Right lobe of liver (tissue), 6 donors: ENCODE data around the gene SLC17A9. TPM values are rescaled to one million over a fixed set of nuclear protein-coding genes. Genes with fewer than 3 reads are reported as not detected.

ENCODE experiments used
- ATAC-seq, 4 donors: fragments of 200-7000 bp; cut with Tn5 transposase; one replicate each; pipeline ENCODE4 v1.9.1; 2020; ENCODE audit warnings: mild to moderate bottlenecking in 4 of 4, moderate library complexity in 4 of 4
- DNase-seq, 3 donors: peaks; one replicate each; pipeline ENCODE4 v3.0.0-alpha.2; 2020
- H3K27ac ChIP-seq, 3 donors: fragments of 200-600 bp; one replicate each; pipeline ENCODE4 v1.8.0; 2022
- H3K27me3 ChIP-seq, 2 donors: fragments of 200-600 bp; one replicate each; pipeline ENCODE4 v1.8.0; 2022
- H3K36me3 ChIP-seq, 4 donors: fragments of 200-600 bp; sonication (generic) in 1 of 4; one replicate each; pipeline versions ENCODE4 v1.5.1 to v1.8.0; 2017 to 2022; ENCODE audit warnings: control low read depth in 1 of 4
- H3K4me1 ChIP-seq, 4 donors: fragments of 200-600 bp; sonication (generic) in 1 of 4; one replicate each; pipeline versions ENCODE4 v1.5.1 to v1.8.0; 2017 to 2022; ENCODE audit warnings: control low read depth in 1 of 4
- H3K4me3 ChIP-seq, 3 donors: fragments of 200-600 bp; one replicate each; pipeline ENCODE4 v1.8.0; 2022
- H3K9me3 ChIP-seq, 4 donors: fragments of 200-600 bp; sonication (generic) in 1 of 4; one replicate each; pipeline versions ENCODE4 v1.5.1 to v1.8.0; 2017 to 2022; ENCODE audit warnings: control low read depth in 1 of 4
- CTCF ChIP-seq, 4 donors: fragments of 200-600 bp in 3 of 4; fragments of 450-650 bp in 1 of 4; IDR thresholded peaks; one replicate each; pipeline versions ENCODE4 v1.5.1 to v1.8.0; 2016 to 2022; ENCODE audit warnings: antibody characterized with exemption in 4 of 4, mild to moderate bottlenecking in 2 of 4
- POLR2A ChIP-seq: fragments of 450-650 bp; IDR thresholded peaks from one replicate; pipeline ENCODE4 v1.6.1; 2017; ENCODE audit warnings: antibody characterized with exemption, mild to moderate bottlenecking
- WGBS: methylation state at CpG from one replicate; pipeline ENCODE4 v1.1.6; 2018; ENCODE audit warnings: low coverage, low lambda C conversion rate; ENCODE audit not compliant: insufficient coverage; ENCODE audit errors: missing lambda C conversion rate; 5-methylcytosine and 5-hydroxymethylcytosine counted together
- intact Hi-C, 2 donors: fragments of 100-400 bp; cut with DNase I; formaldehyde crosslinking; loops; one replicate each; pipeline versions ENCODE4 v1.11.2 to v1.14.1; 2022
- total RNA-seq, 6 experiments: library from RNA; depleted of rRNA in 2 of 6; stranded (reverse); fragments of >200 nt in 2 of 6; fragmentation: NEBNext Ultra II Directional in 3 of 6; extraction: Animal tissue kit (Norgen Biotek cat#: 25700) in 3 of 6; gene quantifications; one replicate each; pipeline versions ENCODE4 v1.1.0 to v1.2.4, GENCODE V29; 2016 to 2023
- donor health status: DM: no; HTN: yes; CAD: no.
- donor health status: DM: no; HTN: no; CAD: no.
- donor health status: DM: no; HTN: no; CAD: no.
- donor health status: DM: no; HTN: yes; CAD: no.
- donor health status: DM: no; HTN: yes; CAD: no.

Gene SLC17A9
- total RNA-seq, 6 experiments from 2014 or later: 29.8 to 99.4 (median 54.1) TPM

- no peaks in the 10 kb centered on the region for H3K9me3 ChIP-seq
- no peak overlapping the region for H3K4me3 ChIP-seq
- no peak for TF ChIP-seq CTCF (IDR thresholded peaks at IDR 0.05)
- TF ChIP-seq POLR2A: no peak
- H3K36me3 ChIP-seq: no peaks in the 10 kb centered on the region
- H3K4me1 ChIP-seq: no peaks in the 10 kb centered on the region
- 81% methylated on average over 12 of the region's 23 CpGs for WGBS
- H3K27me3 ChIP-seq: no peaks in the 10 kb centered on the region
- intact Hi-C loops: no loop called here
- no peak overlapping the region for H3K27ac ChIP-seq
- ATAC-seq: no peak
- DNase-seq: no peak
These were observed 41.5 kb downstream of the SLC17A9 start for GRCh38 chr20:62993856-62994494.

GRCh38 chr20:62994869-62995281 lies 42.4 kb downstream of the SLC17A9 start:
- no peaks in the 10 kb centered on the region for H3K4me1 ChIP-seq
- WGBS: 40% methylated on average over 1 of the region's 19 CpGs
- no peak overlapping the region for H3K27ac ChIP-seq
- no peaks in the 10 kb centered on the region for H3K27me3 ChIP-seq
- H3K4me3 ChIP-seq: no peak overlapping the region
- H3K9me3 ChIP-seq: no peaks in the 10 kb centered on the region
- intact Hi-C loops: no loop called here
- ATAC-seq (no peak), DNase-seq (no peak)
- H3K36me3 ChIP-seq: no peaks in the 10 kb centered on the region
- TF ChIP-seq CTCF (IDR thresholded peaks at IDR 0.05): no peak
- no peak for TF ChIP-seq POLR2A

GRCh38 chr20:62995481-62995880 lies 43.0 kb downstream of the SLC17A9 start:
- ATAC-seq (no peak), DNase-seq (no peak)
- Histone ChIP-seq H3K27me3 (no peaks in the 10 kb centered on the region), H3K36me3 (no peaks in the 10 kb centered on the region), H3K4me3 (no peak overlapping the region), H3K27ac (no peak overlapping the region), H3K4me1 (no peaks in the 10 kb centered on the region), H3K9me3 (no peaks in the 10 kb centered on the region)
- WGBS: no CpG with 5 or more reads among the region's 11 CpGs
- TF ChIP-seq CTCF (IDR thresholded peaks at IDR 0.05): no peak
- TF ChIP-seq POLR2A: no peak
- intact Hi-C loops: no loop called here

- Histone ChIP-seq H3K4me3 (no peak overlapping the region), H3K9me3 (no peaks in the 10 kb centered on the region), H3K27me3 (no peaks in the 10 kb centered on the region), H3K4me1 (no peaks in the 10 kb centered on the region), H3K36me3 (no peaks in the 10 kb centered on the region), H3K27ac (no peak overlapping the region)
- TF ChIP-seq CTCF (IDR thresholded peaks at IDR 0.05) (no peak), POLR2A (no peak)
- WGBS: 62% methylated on average over 6 of the region's 25 CpGs
- ATAC-seq: no peak
- DNase-seq: no peak
- intact Hi-C loops: no loop called here
These were observed 43.5 kb downstream of the SLC17A9 start for GRCh38 chr20:62995898-62996595.
